ENCODE measurements around the gene LASP1NB.

DNA sequence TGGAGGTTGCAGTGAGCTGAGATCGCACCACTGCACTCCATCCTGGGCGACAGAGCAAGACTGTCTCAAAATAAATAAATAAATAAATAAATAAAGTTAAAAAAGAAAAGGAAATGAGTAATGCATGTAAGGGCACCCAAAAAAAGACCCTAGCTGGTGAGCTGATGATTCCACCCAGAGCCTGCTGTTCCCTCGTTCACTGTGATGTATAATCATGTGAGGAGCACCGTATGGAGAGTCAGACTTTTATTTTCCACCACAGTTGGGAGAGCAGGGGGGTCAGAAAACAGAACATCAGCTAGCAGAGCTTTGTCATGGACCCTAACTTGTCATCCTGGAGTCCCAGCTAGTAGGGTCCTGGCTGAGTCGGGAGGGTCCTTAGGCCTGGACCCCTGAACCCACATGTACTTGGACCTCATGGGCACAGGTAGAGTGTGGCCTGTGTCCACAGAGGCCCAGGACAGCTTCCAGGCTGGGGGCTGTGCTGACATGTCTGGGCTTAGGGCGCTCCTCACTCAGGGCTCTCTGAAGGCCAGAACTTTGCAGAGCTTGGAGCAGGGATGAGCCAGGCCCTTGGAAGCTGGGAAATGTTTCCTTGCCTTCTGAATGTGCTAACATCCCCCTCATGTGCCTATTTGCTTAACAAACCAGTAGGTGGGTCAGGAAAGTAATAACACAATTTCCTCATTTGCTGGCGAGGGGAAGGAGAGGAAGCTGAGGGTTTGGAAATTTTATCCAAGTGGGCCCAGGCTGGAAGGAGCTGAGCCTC lies 18.8 kb upstream of the LASP1NB start:
- TF ChIP-seq POLR2A (IDR thresholded peaks at IDR 0.05; ENCODE audit: low read length): no peak
- TF ChIP-seq GATA1 (IDR thresholded peaks at IDR 0.05; ENCODE audit: low read depth, low read length): no peak

Data from erythroblast (primary cell).